A673 (cell line): ENCODE results near the gene KISS1R. TPM values are rescaled to one million over a fixed set of nuclear protein-coding genes. Genes with fewer than 3 reads are reported as not detected.

Experiments used
- BruUV-seq: library from RNA; stranded (reverse); fragments of 400-500 nt; replicated peaks from 2 replicates; lab custom pipeline; 2021; lab: Mats Ljungman, UMichigan
- CTCF ChIA-PET: fragments of 300-600 bp; sonication (Branson Sonifier 250); formaldehyde crosslinking; loops from one replicate; lab custom pipeline; 2022; ENCODE audit warnings: antibody characterized with exemption; lab: Charles Lee
- POLR2A ChIA-PET: fragments of 300-600 bp; sonication (Branson Sonifier 250); formaldehyde crosslinking; loops from one replicate; lab custom pipeline; 2022; ENCODE audit warnings: antibody characterized with exemption; ENCODE audit not compliant: low non-redundant PET; lab: Charles Lee
- DNase-seq: peaks from one replicate; pipeline ENCODE4 v3.0.0-alpha.2; 2015; ENCODE audit warnings: low spot score
- H3K27ac ChIP-seq: fragments of 200-600 bp; sonication (generic); 2 replicates; pipeline ENCODE4 v1.5.1; 2016; ENCODE audit warnings: mixed run types, low read depth, mild to moderate bottlenecking, mixed read lengths, antibody characterized with exemption, low read length; ENCODE audit not compliant: poor library complexity, severe bottlenecking
- H3K27me3 ChIP-seq: fragments of 200-600 bp; sonication (generic); replicated peaks from 2 replicates; pipeline ENCODE4 v1.6.1; 2017; ENCODE audit warnings: mixed run types, low read depth, mild to moderate bottlenecking, mixed read lengths, antibody characterized with exemption, low read length; ENCODE audit not compliant: insufficient read depth, poor library complexity
- H3K36me3 ChIP-seq: fragments of 200-600 bp; sonication (generic); 2 replicates; pipeline ENCODE4 v1.6.1; 2016; ENCODE audit warnings: mixed run types, mild to moderate bottlenecking, mixed read lengths, antibody characterized with exemption, low read length; ENCODE audit not compliant: insufficient read depth, poor library complexity, severe bottlenecking
- H3K4me1 ChIP-seq: fragments of 200-600 bp; sonication (generic); 2 replicates; pipeline ENCODE4 v1.6.1; 2017; ENCODE audit warnings: mixed run types, mild to moderate bottlenecking, mixed read lengths, antibody characterized with exemption, low read length; ENCODE audit not compliant: insufficient read depth, poor library complexity, severe bottlenecking
- H3K4me3 ChIP-seq: fragments of 200-600 bp; sonication (generic); 2 replicates; pipeline ENCODE4 v1.5.1; 2016; ENCODE audit warnings: low read depth, mixed run types, mild to moderate bottlenecking, mixed read lengths, low read length; ENCODE audit not compliant: poor library complexity, severe bottlenecking
- H3K9me3 ChIP-seq: fragments of 200-600 bp; sonication (generic); 2 replicates; pipeline ENCODE4 v1.6.1; 2016; ENCODE audit warnings: mixed run types, low read depth, mild to moderate bottlenecking, mixed read lengths, antibody characterized with exemption, low read length; ENCODE audit not compliant: poor library complexity, severe bottlenecking
- CTCF ChIP-seq: fragments of 300-800, 200-600 bp; sonication (generic); conservative IDR thresholded peaks from 2 replicates; pipeline ENCODE4 v1.5.1; 2017; ENCODE audit warnings: low read depth, mild to moderate bottlenecking, antibody characterized with exemption, low read length, moderate library complexity, mixed read lengths
- EZH2 ChIP-seq: fragments of 200-600 bp; sonication (generic); IDR thresholded peaks from 2 replicates; pipeline ENCODE4 v1.6.1; 2017; ENCODE audit warnings: borderline replicate concordance, low read depth, mild to moderate bottlenecking, mixed read lengths, antibody characterized with exemption, low read length; ENCODE audit not compliant: poor library complexity, severe bottlenecking
- intact Hi-C: fragments of 100-400 bp; cut with micrococcal nuclease; formaldehyde crosslinking; loops from one replicate; pipeline ENCODE4 v1.10.0; 2022; ENCODE audit not compliant: unreplicated experiment
- total RNA-seq: library from RNA; stranded (reverse); gene quantifications from 2 replicates; pipeline ENCODE4 v1.2.3, GENCODE V29; 2021

KISS1R gene
- total RNA-seq, 1 experiment from 2014 or later: not detected

DNA sequence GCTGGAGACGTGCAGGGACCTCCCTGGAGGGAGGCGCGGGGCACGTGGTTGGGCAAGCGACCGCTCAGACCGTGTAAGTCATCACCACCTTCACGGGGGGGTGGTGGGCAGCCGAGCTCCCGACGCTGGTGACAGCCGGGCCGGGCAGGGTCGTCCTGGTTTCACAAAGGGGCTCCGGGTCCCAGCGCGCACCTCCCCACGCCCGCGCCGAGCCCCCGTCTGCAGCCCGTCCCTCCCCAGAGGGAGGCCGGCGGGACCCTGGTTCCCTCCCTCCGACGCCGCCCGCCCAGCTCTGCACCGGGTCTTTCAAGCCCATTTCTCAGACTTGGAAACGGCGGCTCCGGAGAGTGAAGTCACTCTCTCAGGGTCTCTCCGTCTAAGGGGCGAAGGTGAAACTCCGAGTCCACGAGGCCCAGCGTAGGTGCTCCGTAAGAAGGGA lies 8.0 kb downstream of the KISS1R start:
- no TSS peak for BruUV-seq
- peaks cover 19% of the 10 kb centered on the region for H3K4me1 ChIP-seq
- H3K27me3 ChIP-seq: peaks cover 5% of the 10 kb centered on the region
- intact Hi-C loops: loop anchor here (1.0 kb wide), 1 partner anchor 57 kb away; no protein-coding TSS in a partner anchor
- H3K9me3 ChIP-seq: no peaks in the 10 kb centered on the region
- peaks cover 3% of the 10 kb centered on the region for H3K36me3 ChIP-seq
- H3K27ac ChIP-seq: peak overlapping the region; percentile 92
- POLR2A ChIA-PET: no interaction called here
- DNase-seq: no peak
- peak overlapping the region; percentile 97 for H3K4me3 ChIP-seq
- TF ChIP-seq EZH2 (no peak), CTCF (no peak)
- CTCF ChIA-PET: no interaction called here

- POLR2A ChIA-PET: no interaction called here
- DNase-seq: peak; percentile 91
- CTCF ChIA-PET: no interaction called here
Measured at GRCh38 chr19:925526-926322, 8.6 kb downstream of the KISS1R start, which contains the start of gene ARID3A. ARID3A (plus strand) TSS chr19:926035; CDS start chr19:929529, 3,494 bp downstream.

DNA sequence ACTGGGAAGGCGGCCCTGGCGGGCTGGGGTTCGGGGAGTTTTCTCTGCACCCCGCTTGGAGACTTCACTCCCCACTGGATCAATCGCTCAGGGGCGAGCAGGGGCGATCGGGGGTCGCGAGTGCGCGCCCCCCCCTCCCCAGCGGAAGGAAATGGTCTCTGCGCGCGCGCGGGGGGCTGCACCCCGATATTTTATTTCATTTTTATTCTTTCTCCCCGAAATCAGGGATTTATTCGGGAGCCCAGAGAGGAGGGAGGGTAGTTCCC lies 9.1 kb downstream of the KISS1R start:
- no TSS peak for BruUV-seq
- Histone ChIP-seq H3K27ac (peak overlapping the region; percentile 92), H3K4me1 (peaks cover 13% of the 10 kb centered on the region), H3K36me3 (peaks cover 6% of the 10 kb centered on the region), H3K4me3 (peak overlapping the region; percentile 97), H3K9me3 (no peaks in the 10 kb centered on the region), H3K27me3 (no peaks in the 10 kb centered on the region)
- no peak for DNase-seq
- intact Hi-C loops: no loop called here
- ChIA-PET CTCF (no interaction called here), POLR2A (no interaction called here)
- TF ChIP-seq EZH2 (no peak), CTCF (no peak)

More at GRCh38 chr19:925526-926322, 8.6 kb downstream of the KISS1R start, which contains the start of gene ARID3A:
- Histone ChIP-seq H3K4me3 (peak within 1 kb of the TSS; percentile 97), H3K36me3 (peaks cover 3% of the 10 kb centered on the region), H3K9me3 (no peaks in the 10 kb centered on the region), H3K27ac (peak within 1 kb of the TSS; percentile 92), H3K4me1 (peaks cover 15% of the 10 kb centered on the region), H3K27me3 (no peaks in the 10 kb centered on the region)
- BruUV-seq: no TSS peak
- TF ChIP-seq EZH2 (no peak), CTCF (no peak)
- intact Hi-C loops: loop anchor here (1.0 kb wide), 1 partner anchor 57 kb away; no protein-coding TSS in a partner anchor
